NCI-H128 (cell line): ENCODE measurements around the gene C1orf159.
"Not testable (repeated sequence)": the region's sequence is repeated elsewhere in the genome, so short reads cannot be mapped to it uniquely, and the experiment has no call there.

ENCODE experiments used
- DNase-seq: peaks from one replicate; lab custom pipeline; 2025; ENCODE audit not compliant: unreplicated experiment; lab: John Stamatoyannopoulos, UW

The C1orf159 gene

DNA sequence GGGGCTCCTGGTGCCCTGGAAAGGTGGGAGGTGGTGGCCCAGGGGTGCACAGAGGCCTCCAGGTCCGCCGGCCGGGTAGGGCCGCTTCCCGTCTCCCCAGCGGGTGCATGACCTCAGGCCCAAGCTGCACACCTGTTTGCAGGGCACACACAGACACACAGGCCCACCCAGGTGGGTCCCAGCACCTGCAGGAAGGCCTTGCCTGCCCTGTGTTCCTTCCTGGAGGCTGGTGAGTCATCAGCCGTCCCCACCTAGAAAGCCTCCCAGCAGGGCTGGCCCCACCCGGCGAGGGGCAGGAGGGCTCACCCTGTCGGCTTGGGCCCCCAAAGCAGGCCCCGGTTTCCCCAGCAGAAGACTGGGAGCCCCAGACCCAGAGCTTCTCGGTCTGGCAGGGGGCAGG, 34.2 kb upstream of the C1orf159 start:
- no peak for DNase-seq

DNA sequence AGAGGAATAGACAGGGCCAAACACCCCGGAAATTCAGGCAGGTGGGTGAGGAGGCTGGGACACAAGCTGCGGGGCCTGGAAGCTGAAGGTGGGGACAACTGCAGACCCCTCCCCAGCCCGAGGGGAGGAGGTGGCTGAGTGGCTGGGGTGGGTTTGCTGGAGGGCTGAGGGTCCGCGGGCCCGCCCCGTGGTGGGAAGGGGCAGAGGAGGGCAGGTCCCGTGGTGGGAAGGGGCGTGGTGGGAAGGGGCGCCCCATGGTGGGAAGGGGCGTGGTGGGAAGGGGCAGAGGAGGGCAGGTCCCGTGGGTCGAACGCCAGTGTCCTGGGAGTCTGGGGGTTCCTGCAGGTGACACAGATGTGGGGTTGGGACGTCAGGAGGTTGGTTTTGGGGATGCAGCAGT, 33.5 kb upstream of the C1orf159 start:
- no peak for DNase-seq

DNA sequence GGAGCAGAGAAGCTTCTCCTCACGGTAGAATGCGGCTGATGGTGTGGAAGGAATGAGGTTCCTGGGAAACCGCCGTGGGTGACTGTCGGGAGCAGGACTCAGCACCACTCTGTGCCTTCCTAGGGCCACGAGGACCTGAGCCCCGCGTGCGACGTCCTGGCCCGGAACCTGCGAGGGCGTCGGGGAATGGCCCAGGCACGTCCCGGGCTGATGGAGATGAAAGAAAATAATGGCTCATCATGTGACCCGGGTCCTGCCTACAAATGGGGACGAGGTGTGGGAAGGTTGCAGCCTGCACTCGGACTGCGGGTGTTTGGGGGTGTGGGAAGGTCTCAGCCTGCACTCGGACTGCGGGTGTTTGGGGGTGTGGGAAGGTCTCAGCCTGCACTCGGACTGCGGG, 32.7 kb upstream of the C1orf159 start:
- no peak for DNase-seq

DNA sequence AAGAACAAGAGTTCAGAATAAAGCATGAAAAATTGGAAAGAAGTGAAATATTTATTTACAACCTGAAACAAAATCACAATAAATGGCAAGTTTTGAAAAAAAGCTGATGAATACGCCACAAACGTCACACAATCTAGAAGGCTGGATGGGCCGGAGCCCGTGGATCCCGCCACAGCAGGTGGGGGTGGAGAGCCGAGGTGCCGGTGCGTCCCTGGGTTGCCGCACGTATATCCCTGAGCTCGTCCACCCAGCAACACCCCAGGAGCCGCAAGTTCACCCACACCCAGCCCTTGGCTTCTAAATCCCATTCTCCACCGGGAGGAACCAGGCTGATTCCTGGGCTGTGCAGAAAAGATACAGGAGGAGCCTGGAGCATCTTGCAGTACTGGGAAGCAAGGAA, 32.2 kb upstream of the C1orf159 start:
- DNase-seq = no peak

DNA sequence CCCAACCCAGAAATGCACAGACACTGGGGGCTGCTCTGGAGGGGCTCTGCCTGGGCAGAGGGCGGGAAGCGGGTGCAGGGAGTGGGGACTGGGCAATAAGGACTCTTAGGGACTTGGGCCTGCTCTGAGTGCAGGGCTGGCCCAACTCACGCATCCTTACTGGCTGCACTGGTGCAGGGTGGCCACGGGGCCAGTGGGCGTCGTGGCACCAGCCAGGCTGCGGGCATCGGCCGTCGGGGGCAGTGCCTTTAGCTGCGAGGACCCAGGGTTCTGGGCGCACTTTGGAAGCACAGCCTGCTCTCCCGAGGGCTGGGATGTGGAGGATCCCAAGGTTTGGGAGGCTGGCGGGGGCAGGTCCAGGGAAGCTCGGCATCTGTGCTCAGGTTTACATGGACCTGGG, 30.7 kb upstream of the C1orf159 start:
- no peak for DNase-seq

DNA sequence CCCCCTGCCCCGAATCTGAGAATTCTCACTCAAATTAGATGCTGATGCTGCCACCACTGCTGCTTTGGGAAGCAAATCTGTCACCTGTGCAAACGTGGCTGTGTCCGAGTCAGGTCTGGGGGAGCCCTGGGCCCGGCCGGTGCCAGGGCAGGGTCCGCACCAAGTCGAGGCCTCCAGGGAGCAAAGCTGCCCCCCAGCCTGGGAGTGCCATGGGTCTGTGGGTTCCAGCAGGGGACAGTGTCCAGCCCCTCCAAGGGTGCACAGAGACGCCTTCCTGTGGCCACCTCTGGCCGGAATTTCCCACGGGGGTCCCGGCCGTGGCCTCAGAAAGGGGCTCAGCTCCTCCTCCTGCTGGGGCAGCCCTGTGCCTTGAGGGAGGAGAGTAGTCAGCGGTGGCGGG, 30.1 kb upstream of the C1orf159 start:
- DNase-seq = no peak

DNA sequence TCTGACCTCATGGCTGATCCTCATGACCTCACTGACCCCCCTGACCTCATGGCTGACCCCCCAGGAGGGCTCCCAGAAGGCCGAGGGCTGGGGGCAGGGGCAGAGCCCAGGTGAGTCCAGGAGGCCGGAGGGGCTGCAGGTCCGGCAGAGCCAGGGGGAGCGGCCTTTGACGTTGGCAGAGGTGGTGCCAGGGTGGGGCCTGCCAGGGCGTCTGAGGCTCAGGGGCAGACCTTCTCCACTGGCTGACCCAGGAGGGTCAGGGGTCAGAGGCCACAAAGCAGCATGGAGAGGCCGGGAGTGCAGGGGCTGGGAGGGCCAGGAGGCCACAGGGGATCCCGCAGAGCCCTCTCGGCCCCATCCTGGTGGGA, 29.6 kb upstream of the C1orf159 start:
- no peak for DNase-seq

DNA sequence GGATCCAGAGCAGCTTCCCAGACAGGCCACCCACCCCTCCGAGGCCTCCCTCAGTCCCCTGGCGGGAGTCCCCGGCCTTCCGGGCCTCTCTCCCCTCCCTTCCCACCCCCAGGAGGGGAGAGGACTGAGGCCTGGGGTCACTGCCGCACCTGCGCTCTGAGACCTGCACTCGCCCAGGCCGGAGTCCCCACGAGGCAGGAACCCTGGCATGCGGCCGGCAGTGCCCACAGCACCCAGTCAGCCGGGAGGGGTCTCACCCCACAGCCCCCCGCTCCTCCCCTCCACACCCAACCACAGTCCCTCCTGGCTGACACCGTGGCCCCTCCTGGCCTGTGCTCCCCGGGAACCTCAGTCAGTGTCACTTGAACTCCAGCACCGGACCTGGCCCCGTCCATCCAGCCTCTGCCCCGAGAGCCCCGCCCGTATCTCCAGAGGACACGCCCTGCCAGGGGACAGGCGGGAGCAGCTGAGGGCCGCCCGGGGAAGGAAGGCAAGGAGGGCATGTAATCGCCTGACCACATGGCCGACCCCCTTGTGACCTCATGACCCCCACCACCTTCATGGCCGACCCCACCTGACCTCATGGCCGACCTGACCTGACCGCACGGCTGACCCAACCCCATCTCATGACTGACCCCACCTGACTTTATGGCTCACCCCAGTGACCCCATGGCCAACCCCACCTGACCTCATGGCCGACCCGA, 29.1 kb upstream of the C1orf159 start:
- DNase-seq = no peak

DNA sequence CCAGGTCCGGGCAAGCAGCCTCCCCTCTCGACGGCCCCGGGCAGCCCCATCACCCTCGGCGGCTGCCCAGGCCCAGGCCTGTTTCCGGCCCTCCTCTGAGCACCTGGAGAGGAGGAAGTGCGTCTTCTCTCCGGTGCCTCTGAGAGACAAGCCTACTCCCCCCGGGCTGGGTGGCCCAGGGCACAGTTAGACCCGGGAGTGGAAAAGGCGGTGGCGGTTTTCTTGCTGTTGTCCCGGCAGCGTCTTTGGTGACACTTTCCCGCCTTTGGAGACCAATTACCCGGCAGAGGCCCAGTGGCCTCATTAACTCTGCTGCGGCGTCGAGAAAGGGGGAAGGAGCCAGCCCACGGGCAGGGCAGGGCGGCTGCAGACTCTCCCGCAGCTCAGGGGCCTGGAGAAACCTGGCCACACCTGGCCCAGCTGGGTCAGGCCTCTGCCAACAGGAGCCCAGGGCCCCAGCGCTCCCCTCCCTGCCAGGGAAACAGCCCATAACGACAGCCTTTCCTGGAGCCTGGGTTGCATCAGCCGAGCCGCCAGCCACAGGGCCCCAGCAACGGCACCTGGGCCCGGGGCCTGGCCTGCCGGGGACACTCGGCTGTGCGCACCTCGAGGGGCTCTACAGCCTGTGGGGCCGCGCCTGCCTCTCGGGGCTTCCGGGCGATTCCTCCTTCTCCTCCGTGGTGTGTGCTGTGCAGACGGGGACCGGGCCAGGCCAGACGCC, 28.4 kb upstream of the C1orf159 start:
- DNase-seq = peak; percentile 39

DNA sequence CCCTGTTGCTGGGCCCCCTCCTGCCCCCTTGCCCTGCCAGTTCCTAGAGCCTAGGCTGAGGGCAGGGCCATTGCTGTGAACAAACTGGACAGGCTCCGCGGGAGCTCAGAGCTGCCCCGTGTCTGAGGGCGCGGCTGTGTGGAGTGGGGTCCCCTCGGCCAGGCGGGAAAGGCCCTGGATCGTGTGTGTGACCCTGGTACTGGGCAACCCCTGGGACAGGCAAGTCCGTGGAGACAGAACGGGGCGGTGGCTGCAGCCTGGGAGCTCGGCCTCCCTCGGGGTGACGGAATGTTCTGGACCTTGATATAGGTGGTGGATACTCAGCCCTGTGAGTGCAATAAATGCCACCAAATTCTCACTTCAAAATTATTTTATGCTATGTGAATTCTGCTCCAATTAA, 27.7 kb upstream of the C1orf159 start:
- DNase-seq = no peak

DNA sequence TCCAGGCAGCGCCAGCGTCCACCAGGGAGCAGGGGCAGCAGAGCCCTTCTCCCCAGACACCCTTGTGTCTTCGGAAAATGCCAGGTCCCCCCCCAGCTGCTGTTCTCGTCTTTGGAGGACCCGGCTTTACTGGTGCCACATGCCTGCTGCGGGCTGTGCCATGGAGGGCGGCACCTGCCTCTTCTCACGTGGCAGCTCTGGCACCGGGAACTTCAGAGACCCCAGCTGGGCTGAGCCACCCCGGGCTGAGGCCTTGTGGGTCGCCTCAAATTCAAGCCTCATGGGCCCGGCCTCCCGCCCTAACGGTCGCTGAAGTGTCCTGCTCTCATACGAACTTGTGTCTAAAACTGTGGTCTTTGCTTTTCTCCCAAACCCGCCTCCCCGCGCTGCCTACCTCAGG, 27.0 kb upstream of the C1orf159 start:
- no peak for DNase-seq

DNA sequence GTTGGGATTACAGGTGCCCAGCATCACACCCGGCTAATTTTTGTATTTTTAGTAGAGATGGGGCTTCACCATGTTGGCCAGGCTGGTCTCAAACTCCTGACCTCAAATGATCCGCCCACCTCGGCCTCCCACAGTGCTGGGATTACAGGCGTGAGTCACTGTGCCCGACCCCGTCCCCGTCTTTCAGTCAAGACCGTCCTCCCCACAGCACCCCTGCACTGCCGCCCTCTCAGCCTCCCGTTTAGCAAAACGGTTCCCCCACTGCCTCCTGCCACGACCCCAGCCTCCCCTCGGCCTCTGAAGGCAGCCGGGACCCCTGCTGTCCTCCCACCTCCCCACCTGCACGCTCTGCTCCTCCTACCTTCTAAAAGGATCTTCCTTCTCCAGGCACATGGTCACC, 26.5 kb upstream of the C1orf159 start:
- DNase-seq = not testable (repeated sequence)

DNA sequence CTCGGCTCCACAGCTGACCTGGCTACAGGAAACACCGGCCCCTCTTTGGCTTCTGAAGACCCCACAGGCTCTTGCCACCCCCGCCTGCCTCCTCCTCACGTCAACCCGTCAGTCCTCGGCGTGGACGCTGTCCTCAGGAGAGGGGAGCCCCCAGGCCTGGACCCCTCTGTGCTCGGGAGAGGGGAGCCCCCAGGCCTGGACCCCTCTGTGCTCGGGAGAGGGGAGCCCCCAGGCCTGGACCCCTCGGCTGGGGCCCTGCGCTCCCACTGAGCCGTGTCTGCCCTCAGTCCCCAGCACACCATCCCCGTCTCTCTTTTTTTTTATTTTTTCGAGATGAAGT, 26.0 kb upstream of the C1orf159 start:
- no peak for DNase-seq

DNA sequence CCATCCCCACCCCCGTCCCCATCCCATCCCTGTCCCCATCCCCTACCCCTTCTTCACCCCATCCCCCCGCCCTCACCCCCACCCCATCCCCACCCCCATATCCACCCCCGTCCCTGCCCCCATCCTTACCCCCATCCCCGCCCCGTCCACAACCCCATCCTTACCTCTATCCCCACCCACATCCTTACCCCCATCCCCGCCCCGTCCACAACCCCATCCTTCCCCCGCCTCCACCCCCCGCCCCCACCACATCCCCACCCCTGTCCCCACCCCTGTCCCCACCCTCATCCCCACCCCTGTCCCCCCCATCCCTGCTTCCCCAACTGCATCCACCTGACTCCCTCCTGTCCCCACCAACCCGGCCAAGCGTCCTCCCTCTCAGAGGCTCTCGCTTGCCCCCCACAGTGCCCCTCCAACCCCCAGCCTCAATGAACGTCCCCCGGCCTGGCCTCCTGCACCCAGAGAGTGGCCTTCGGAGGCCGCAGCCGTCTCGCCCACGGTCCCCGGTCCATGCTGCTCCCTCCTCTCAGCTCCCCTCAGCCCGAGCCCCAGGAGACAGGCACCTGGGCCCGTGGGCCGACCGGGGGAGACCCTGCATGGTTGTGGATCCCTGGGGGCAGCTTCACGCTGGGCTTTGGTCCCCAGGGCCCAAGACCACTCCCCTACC, 25.5 kb upstream of the C1orf159 start:
- DNase-seq = no peak

DNA sequence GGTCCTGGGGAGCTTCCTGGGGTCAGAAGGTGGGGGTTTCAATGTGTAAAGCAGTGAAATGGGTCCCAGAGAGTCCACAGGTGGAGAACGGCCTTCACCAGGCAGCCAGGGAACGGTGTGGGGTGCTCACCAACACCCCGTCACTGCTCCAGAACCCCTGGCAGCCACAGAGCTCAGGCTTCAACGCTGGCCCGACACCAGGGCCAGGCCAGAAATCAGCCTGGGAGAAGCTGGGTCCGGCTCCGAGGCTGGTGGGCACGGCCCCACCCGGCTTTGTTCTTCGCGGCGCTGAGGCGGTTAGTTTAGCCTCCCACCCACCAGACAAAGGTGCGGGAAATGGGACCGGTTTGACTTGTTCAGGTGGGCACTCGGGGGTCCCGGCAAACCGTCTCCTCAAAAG, 24.8 kb upstream of the C1orf159 start:
- no peak for DNase-seq

DNA sequence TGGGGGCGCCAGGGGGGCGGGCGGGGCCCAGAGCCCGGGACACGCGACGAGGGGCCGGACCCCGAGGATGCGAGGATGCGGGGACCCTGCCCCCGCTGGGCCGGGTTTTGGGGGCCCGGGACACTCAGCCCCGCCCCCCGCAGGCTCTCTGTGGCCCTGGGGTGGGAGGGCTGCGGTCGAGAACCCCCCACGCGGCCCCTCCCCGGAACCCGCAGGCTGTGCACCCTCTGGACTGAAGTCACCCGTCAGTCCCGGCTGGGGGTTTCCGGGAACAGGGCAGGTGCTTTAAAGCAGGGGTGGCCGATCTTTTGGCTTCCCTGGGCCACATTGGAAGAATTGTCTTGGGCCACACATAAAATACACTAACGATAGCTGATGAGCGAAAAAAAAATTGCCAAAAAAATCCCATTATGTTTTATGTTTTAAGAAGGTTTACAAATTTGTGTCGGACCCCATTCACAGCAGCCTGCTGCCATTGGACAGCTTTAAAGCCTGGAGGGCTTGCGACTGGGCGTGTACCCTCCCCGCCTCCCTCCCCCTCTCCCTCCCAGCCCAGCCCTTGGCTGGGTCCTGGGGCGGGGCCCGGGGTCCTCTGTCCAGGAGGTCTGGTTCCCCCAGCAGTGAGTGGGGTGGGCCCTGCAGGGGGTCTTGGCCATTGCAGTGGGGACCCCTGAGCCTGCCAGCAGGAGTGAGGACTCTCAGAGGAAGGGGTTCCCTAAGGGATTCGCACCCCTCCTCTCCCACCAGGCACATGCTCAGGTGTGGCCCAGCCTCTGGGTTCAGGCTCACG, 21.6 kb upstream of the C1orf159 start:
- no peak for DNase-seq

DNA sequence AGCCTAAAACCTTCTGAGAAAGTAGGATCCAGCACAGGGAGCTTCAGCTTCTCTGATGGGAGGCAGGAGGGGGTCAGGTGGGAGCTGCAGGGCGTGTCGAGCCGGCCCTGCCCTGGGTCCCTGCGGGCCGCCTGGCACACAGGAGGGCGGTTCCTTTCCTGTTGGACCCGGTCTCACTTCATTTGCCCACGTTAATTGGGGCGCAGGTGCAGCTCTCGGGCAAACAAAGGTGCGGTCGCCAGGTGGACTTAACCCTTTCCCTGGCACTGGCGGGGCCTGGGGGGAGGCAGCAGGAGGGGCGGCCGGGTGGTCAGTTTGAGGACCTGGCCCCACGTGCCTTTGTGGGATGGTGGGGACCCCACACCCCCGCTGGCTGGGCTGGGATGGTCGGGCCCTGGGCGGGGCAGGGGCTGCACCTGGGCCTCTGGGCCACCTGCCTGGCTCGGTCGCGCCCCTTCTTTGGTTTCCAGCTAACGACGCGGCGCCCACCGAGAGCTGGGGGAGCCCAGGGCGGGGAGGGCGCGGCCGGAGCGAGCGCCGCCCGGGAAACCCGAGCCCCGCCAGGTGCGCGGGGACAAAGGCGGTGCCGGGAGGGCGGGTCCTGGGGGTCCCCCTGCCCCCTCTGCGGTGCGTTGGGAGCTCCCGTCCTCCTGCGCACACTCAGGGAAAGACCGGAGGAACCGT, 20.8 kb upstream of the C1orf159 start:
- peak; percentile 84 for DNase-seq

DNA sequence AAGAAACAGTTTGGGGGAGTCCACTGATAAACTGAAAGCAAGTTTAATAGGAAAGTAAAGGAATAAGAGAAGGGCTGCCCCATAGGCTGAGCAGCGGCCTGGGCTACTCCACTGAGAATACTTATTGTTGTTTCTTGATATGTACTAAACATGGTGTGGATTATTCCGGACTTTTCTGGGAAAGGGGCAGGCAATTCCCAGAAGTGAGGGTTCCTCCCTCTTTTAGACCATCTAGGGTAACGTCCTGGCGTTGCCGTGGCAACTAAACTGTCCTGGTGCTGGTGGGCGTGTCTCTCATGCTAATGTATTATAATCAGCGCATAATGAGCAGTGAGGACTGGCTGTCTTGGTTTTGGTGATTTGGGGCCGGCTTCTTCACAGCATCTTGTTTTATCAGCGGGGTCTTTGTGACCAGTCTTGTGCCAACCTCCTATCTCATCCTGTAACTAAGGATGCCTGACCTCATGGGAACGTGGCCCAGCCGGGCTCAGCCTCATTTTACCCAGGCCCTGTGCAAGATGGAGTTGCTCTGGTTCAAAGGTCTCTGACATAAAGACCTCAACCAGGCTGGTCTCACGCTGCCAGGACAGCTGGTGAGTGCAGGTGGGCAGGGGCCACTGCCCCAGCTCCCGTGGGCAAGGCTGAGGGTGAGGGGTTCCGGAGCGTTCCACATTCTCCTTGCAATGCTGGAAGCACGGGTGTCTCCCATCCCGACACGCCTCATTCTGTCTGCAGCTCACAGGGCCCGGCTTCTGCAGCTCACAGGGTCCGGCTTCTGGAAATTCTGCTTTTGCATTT, 19.6 kb upstream of the C1orf159 start:
- DNase-seq = no peak

DNA sequence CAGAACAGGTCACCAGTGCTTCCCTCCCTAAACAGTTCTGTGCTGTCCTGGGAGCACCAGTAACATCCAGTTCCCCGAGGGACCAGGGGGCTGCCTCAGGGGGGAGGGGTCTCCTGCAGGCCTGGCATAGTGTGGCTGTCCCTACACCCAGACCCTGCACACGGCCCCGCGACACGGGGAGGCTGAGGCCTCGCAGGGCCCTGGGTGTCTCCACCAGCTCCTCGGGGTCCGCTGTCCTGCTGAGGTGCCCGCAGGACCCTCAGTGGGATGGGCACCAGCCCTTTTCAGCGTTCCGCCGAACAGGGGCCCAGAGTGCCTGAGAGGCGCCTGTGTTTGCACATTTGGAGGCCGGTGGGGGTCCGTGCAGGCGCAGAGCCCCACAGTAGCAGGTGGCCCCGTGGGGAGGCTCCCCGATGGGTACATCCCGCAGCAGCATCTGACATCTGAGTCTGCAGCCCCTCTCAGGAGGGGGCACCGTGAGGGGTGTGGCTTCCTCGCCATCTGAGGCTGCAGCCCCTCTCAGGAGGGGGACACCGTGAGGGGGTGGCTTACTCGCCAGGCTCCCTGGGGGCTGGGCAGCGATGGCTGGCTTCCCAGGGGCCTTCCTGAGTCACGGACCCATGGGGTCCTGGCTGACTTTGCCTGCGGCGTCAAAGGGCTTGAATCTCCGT, 18.5 kb upstream of the C1orf159 start:
- no peak for DNase-seq
